RCC 7860 (cell line): ENCODE results near the gene CRYGA.
"Not testable (repeated sequence)": the region's sequence is repeated elsewhere in the genome, so short reads cannot be mapped to it uniquely, and the experiment has no call there.

Experiments
- DNase-seq: peaks from one replicate; pipeline ENCODE4 v3.0.0-alpha.2; 2015; ENCODE audit warnings: low spot score
- FAIRE-seq: peaks from 2 replicates; lab custom pipeline; 2012; peaks lifted over from hg19 to GRCh38; lab: Jason Lieb, UNC

The CRYGA gene

DNA sequence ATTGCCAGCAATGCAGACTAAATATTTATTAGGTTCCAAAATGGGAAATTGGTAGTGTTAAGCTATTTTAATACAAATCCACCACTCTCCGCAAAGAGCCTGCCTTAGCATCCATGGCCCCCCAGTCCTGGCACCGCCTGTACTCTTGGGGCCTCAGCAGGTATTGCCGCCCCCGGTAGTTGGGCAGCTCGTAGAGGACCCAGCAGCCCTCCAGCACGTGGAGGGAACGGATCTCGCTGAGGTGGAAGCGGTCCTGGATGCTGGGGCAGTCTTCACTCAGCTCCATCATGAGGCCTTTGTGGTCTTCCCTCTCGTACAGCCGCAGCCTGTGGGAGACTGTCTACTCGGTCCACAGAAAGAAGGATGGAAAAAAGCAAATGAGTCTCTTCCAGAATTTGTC, 35.3 kb downstream of the CRYGA start:
- FAIRE-seq (no peak), DNase-seq (no peak)

DNA sequence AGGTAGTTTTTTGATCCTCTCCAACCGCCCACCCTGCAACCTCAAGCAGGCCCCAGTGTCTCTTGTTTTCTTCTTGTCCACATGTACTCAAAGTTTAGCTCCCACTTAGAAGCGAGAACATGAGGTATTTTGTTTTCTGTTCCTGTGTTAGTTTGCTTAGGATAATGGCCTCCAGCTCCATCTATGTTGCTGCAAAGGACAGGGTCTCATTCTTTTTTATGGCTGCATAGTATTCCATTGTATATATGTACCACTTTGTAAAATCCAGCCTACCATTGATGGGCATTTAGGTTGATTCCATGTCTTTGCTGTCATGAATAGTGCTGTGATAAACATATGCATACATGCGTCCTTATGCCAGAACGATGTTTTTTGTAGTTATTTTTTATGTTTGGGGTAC, 36.3 kb downstream of the CRYGA start:
- no peak for FAIRE-seq
- DNase-seq = no peak

DNA sequence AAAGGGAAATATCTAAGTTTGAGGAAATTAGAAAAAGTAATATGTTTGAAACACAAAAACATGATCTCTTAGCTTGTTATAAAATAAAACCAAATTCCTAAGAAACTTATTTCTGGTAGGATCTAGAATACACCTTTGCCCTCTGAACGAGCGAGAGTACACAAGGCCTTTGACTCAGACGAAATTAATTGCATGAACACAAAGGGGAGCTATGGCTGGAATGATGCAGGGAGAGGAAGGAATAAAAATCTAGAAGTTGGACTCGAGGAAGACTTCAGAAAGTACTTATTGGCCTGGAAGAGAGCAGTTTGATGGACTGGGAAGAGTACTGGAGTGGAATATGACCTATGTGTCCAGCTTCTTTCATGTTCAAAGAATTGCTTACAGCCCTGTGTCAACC, 38.1 kb downstream of the CRYGA start:
- FAIRE-seq (no peak), DNase-seq (no peak)

DNA sequence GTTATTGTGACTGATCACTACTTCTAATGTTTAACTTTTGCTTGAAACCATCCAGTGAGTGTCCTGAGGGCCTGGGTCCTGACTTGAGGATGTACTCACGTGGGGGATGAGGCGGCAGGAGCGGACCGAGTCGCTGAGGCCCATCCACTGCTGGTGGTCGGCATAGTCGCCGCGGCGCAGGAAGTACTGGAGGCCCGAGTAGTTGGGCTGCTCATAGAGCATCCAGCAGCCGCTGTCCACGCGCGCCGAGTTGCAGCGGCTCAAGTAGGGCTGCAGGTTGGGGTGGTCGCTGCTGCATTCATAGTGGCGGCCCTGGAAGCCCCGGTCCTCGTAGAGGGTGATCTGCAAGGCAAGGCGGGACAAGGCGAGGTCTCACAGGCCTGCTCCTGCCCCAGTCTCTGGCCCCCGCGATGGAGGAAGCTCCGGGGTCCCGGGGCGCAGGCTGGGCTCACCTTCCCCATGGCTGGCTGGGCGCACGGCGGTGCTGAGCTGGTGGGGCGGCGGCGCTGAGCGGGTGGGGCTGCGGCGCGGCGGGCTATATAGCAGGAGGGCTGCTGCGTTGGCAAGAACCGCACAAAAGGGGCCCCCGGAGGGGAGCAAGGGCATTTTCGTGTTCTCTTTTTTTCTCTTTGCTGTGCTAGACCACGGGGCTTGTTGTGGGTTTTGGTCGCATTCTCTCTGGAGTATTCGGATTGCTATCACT, 39.2 kb downstream of the CRYGA start, which contains the start of gene CRYGD:
TSS of gene CRYGD (minus strand) at position 512 of the 703 bp plus-strand sequence. CDS start at position 461, 51 bp downstream.
- not testable (repeated sequence) for FAIRE-seq, DNase-seq

DNA sequence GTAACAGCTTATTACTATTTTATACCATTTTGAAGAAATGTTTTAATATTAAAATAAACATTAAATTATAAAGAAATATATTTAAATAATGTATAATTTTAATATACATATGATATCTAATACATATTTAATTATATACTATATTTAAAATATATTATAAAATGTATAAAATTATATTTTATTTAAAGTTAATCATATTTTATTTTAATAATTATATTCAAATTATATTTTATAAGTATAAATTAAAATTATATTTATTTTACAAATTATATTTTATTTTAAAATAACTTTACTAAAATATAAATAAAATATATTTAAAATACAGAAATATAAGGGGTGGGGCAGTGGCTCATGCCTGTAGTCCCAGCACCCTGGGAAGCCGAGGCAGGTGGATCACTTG, 41.1 kb downstream of the CRYGA start:
- FAIRE-seq (peak; percentile 97), DNase-seq (no peak)

DNA sequence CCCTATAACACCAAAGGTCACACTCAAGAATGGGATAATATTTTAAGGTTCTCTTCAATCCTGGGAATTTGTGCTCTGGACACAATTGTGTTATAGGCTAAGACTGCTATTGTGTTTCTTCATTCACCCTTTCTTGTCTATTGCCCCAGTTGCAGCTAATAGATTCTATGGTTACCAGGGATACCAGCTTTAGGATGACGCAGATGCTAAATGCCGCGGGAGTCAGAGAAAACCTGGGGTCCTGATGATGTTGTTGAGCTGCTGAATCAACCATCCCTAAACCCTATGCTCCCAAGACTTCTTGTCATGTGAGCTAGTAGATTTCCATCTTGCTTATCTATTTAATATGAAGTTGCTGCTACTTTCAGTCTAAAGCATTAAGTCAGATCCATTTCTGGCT, 44.5 kb downstream of the CRYGA start:
- FAIRE-seq = no peak
- DNase-seq = no peak

DNA sequence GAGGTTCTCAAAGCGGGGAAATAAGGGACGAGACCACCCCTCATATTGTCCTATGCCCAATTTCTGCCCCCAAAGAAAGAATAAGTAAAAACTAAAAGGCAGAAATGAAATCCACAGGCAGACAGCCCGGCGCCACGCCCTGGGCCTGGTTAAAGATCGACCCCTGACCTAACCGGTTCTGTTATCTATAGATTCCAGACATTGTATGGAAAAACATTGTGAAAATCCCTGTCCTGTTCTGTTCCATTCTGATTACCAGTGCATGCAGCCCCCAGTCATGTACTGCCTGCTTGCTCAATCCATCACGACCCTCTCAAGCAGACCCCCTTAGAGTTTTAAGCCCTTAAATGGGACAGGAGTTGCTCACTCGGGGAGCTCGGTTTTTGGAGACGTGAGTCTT, 46.0 kb downstream of the CRYGA start:
- FAIRE-seq, DNase-seq: not testable (repeated sequence)

DNA sequence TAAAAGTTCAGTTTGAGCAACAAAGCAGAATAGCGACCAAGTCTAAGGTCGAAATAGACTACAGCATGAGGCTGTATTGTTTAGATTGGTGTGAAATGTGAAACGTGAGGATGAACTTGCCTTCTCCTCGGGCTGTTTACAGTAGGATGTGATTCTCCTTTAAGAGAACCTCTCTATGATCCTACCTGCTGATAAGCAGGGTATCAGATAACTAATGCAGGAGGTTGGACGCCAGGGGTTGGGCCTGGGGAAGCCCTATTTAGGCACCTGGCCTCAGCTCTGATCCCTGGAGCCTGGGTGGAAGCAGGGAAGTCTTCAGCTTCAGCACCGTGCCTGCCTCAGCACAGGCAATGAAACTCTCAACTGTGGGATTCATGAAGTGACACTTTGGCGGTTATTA, 50.4 kb downstream of the CRYGA start:
- DNase-seq (no peak), FAIRE-seq (no peak)

DNA sequence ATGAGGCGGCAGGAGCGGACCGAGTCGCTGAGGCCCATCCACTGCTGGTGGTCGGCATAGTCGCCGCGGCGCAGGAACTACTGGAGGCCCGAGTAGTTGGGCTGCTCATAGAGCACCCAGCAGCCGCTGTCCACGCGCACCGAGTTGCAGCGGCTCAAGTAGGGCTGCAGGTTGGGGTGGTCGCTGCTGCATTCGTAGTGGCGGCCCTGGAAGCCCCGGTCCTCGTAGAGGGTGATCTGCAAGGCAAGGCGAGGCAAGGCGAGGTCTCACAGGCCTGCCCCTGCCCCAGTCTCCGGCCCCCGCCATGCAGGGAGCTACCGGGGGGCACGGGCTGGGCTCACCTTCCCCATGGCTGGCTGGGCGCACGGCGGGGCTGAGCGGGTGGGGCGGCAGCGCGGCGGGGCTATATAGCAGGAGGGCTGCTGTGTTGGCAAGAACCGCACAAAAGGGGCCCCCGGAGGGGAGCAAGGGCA, 51.1 kb downstream of the CRYGA start:
- not testable (repeated sequence) for FAIRE-seq, DNase-seq
